Common myeloid progenitor, CD34-positive (primary cell): ENCODE measurements around the gene MSI2.

ENCODE experiments used
- CTCF ChIA-PET: fragments of 350-600 bp; sonication (Branson Sonifier 250); formaldehyde crosslinking; loops from one replicate; lab custom pipeline; 2021; ENCODE audit warnings: antibody characterized with exemption; lab: Charles Lee
- POLR2A ChIA-PET: fragments of 350-600 bp; sonication (Branson Sonifier 250); formaldehyde crosslinking; loops from one replicate; lab custom pipeline; 2021; ENCODE audit warnings: antibody characterized with exemption; lab: Charles Lee
- DNase-seq, 3 donors: peaks; one replicate each; pipeline versions ENCODE4 v3.0.0 to v3.0.0-alpha.2; 2013
- H3K27ac ChIP-seq, 2 experiments: 1 replicate in 1 of 2; 2 replicates in 1 of 2; pipeline ENCODE4 v1.7.0; 2013; ENCODE audit warnings: inconsistent platforms in 2 of 2, low read length in 2 of 2, mild to moderate bottlenecking in 2 of 2, low read depth in 1 of 2, moderate library complexity in 1 of 2; ENCODE audit not compliant: severe bottlenecking in 2 of 2, insufficient read depth in 1 of 2, poor library complexity in 1 of 2
- H3K27me3 ChIP-seq, 5 experiments: replicated peaks in 2 of 5; 1 replicate in 3 of 5; 2 replicates in 2 of 5; pipeline versions ENCODE4 v1.6.1 to v1.7.0; 2013; ENCODE audit warnings: low read length in 4 of 5, mild to moderate bottlenecking in 2 of 5, moderate library complexity in 2 of 5, inconsistent platforms in 1 of 5; ENCODE audit not compliant: insufficient read depth in 5 of 5, control insufficient read depth in 4 of 5
- H3K36me3 ChIP-seq, 4 experiments: 1 replicate in 2 of 4; 2 replicates in 2 of 4; pipeline versions ENCODE4 v1.6.1 to v1.7.0; 2013; ENCODE audit warnings: low read length in 3 of 4, control low read depth in 1 of 4, mild to moderate bottlenecking in 1 of 4; ENCODE audit not compliant: control insufficient read depth in 4 of 4, insufficient read depth in 4 of 4
- H3K4me1 ChIP-seq, 4 experiments: 1 replicate in 3 of 4; 2 replicates in 1 of 4; pipeline versions ENCODE4 v1.6.1 to v1.7.1; 2013; ENCODE audit warnings: low read length in 3 of 4, mild to moderate bottlenecking in 3 of 4, control low read depth in 1 of 4, inconsistent platforms in 1 of 4, moderate library complexity in 1 of 4; ENCODE audit not compliant: control insufficient read depth in 4 of 4, insufficient read depth in 4 of 4; ENCODE audit errors: control extremely low read depth in 1 of 4
- H3K4me3 ChIP-seq, 7 experiments: 1 replicate in 4 of 7; 2 replicates in 3 of 7; pipeline versions ENCODE4 v1.5.1 to v1.7.0; 2013; ENCODE audit warnings: mild to moderate bottlenecking in 7 of 7, low read length in 6 of 7, moderate library complexity in 6 of 7, inconsistent platforms in 2 of 7, low read depth in 2 of 7, control low read depth in 1 of 7; ENCODE audit not compliant: insufficient read depth in 4 of 7, control insufficient read depth in 1 of 7; ENCODE audit errors: extremely low read depth in 1 of 7
- H3K9me3 ChIP-seq, 5 experiments: 1 replicate in 4 of 5; 2 replicates in 1 of 5; pipeline versions ENCODE4 v1.6.1 to v1.7.1; 2013; ENCODE audit warnings: low read length in 4 of 5, mild to moderate bottlenecking in 2 of 5, inconsistent platforms in 1 of 5, low read depth in 1 of 5, moderate library complexity in 1 of 5; ENCODE audit not compliant: control insufficient read depth in 4 of 5, insufficient read depth in 2 of 5; ENCODE audit errors: control extremely low read depth in 1 of 5
- WGBS: methylation state at CpG from one replicate; pipeline ENCODE4 v1.1.5; 2013; ENCODE audit not compliant: insufficient coverage; 5-methylcytosine and 5-hydroxymethylcytosine counted together

MSI2 gene

DNA sequence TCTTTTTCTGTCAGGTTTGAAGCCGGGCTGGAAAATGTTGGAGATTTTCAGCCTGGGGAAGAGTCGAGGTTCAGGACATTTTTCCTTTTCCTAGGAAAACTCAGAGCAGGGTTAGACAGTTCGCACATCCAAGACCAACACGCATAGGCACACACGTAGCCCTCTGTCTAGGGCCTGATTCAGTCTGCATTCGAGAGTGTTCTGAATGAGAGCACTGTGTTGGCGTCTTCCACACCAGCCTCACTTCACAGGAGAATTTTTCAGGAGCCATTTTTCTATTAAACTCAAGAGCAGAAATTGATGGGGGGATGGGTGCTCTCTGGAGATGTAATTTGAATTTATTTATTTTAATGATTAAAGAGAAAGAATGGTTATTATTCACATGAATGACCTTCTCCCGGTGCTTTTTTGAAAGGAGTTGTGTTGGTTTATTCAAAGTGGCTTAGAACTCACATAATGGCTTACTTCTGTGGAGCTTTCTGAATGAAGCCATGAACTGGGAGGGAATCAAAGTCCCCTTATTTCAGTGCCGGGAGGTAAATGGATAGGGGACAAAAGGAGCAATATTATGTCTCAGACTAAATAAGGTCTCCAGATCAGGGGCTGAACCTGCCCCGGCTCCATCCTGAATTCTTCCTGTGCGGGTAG lies 294.5 kb downstream of the MSI2 start:
- peaks cover 26 to 93% (median 82%) of the 10 kb centered on the region in 4 experiments for H3K4me1 ChIP-seq
- 86% methylated on average over 9 of the region's 11 CpGs for WGBS
- no peak overlapping the region for H3K4me3 ChIP-seq
- DNase-seq = no peak
- H3K36me3 ChIP-seq = peaks cover 0 to 57% (median 5%) of the 10 kb centered on the region in 4 experiments
- ChIA-PET CTCF (interaction anchor here (0.7 to 2.8 kb wide), 4 partner anchors 13 to 297 kb away, joined by 3 to 10 read pairs (median 4); no protein-coding TSS in a partner anchor), POLR2A (no interaction called here)
- no peaks in the 10 kb centered on the region for H3K9me3 ChIP-seq
- H3K27ac ChIP-seq = peak overlapping the region; percentile 8 to 50
- H3K27me3 ChIP-seq = no peaks in the 10 kb centered on the region

DNA sequence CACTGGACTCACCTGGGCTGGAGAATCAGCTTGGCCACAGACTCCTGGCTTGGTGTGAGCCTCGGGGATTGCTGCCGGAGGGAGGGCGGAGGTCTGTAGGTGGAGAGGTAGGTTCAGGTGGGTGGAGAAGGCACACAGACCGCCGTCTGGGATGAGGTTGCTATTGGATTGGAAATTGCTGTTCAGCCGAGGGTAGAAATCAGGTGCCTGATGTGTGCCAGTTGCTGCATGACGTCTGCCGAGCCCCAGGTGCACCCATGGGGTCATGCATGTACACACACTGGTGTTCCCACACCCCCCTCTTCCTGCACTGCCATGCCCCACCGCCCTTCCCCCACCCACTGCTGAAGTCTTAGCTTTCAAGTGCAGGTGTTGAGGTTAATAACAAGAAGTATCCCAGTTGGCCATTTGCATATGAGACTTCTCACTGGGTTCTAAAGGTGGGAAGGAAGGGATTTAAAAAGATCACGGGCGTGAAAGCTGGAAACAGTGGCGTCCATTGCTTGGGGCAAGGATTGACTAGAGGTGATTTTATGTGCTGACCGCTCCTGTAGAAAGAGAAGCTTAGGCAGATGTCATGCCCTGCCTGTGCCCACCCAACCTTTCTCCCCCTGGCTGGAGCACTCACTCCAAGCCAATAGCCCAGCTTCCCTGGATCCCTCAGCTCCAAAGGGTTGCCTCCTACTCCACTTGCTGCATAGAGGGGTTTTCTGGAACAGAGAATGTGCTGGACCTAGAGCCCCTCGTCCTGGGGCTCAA lies 295.2 kb downstream of the MSI2 start:
- POLR2A ChIA-PET = interaction anchor here (0.6 kb wide), 1 partner anchor 51 kb away, joined by 4 read pairs; no protein-coding TSS in a partner anchor
- Histone ChIP-seq H3K9me3 (no peaks in the 10 kb centered on the region), H3K27me3 (no peaks in the 10 kb centered on the region), H3K4me3 (peak overlapping the region in 3 of 7 experiments; percentile 13 to 34 (median 22)), H3K36me3 (peaks cover 0 to 57% (median 5%) of the 10 kb centered on the region in 4 experiments), H3K4me1 (peaks cover 28 to 98% (median 86%) of the 10 kb centered on the region in 4 experiments), H3K27ac (peak overlapping the region; percentile 8 to 59)
- CTCF ChIA-PET = interaction anchor here (2.8 kb wide), 1 partner anchor 14 kb away, joined by 10 read pairs; no protein-coding TSS in a partner anchor
- DNase-seq = peak; percentile 45 to 79 (median 70)
- 84% methylated on average over 8 of the region's 14 CpGs for WGBS

DNA sequence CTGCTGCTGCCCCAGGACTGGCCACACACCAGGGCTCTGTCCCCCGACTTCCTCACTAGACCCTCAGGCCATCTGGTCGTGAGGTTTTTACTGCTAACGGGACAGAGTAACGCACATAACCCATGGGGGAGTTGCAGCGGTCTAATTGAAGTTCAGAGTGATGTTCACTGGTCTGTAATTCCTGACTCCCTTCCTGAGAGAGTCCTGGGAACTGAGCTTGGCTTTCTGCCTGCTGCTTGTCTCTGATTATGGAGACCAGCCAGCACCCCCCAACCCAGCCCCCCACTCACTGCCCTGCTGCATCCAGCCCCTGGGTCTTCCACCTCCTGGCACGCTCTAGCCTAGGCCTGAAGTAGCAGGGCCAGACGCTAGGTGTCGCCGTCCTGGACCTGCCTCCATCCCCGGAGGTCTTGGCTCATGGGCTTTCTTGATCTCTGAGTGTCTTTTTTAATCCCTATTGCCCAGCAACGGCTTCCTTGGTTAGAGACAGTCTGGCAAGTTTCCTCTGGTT lies 295.8 kb downstream of the MSI2 start:
- peak in 2 of 3 donors; percentile 39 to 43 for DNase-seq
- H3K4me3 ChIP-seq = peak overlapping the region in 2 of 7 experiments; percentile 22 to 34
- peaks cover 0 to 59% (median 7%) of the 10 kb centered on the region in 4 experiments for H3K36me3 ChIP-seq
- H3K4me1 ChIP-seq = peaks cover 33 to 98% (median 86%) of the 10 kb centered on the region in 4 experiments
- ChIA-PET POLR2A (interaction anchor here (0.6 kb wide), 1 partner anchor 52 kb away, joined by 4 read pairs; no protein-coding TSS in a partner anchor), CTCF (interaction anchor here (2.8 kb wide), 1 partner anchor 14 kb away, joined by 10 read pairs; no protein-coding TSS in a partner anchor)
- peak overlapping the region in 1 of 2 experiments; percentile 59 for H3K27ac ChIP-seq
- H3K9me3 ChIP-seq = no peaks in the 10 kb centered on the region
- 78% methylated on average over 11 of the region's 11 CpGs for WGBS
- no peaks in the 10 kb centered on the region for H3K27me3 ChIP-seq

DNA sequence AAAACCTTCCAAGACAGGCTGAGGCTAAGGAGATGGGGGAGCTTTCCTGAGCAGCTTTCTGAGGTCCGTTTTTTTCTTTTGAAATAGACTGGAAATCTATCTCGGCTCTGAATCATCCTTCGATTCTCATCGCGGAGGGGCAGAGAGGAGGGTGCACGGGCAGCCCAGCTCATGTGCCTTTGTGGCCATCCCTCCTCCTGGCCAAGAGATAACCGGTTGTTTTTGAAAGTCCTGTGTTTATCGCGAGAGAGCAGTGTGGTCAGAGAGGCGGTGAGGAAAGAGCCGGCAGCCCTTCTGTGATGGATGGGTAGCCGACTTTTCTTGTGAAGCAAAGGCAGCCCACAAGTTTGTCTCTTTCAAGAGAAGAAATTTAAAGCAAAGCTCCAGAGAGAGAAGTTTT lies 297.2 kb downstream of the MSI2 start:
- Histone ChIP-seq H3K4me3 (peak overlapping the region in 2 of 7 experiments; percentile 5 to 41), H3K27ac (peak overlapping the region; percentile 74 to 84), H3K36me3 (peaks cover 0 to 66% (median 10%) of the 10 kb centered on the region in 4 experiments), H3K27me3 (no peaks in the 10 kb centered on the region), H3K9me3 (no peaks in the 10 kb centered on the region), H3K4me1 (peaks cover 38 to 98% (median 87%) of the 10 kb centered on the region in 4 experiments)
- POLR2A ChIA-PET = no interaction called here
- CTCF ChIA-PET = interaction anchor here (0.7 to 1.2 kb wide), 4 partner anchors 11 to 272 kb away, joined by 3 to 4 read pairs (median 4); no protein-coding TSS in a partner anchor
- peak; percentile 42 to 78 (median 71) for DNase-seq
- WGBS = 3% methylated on average over 5 of the region's 12 CpGs

DNA sequence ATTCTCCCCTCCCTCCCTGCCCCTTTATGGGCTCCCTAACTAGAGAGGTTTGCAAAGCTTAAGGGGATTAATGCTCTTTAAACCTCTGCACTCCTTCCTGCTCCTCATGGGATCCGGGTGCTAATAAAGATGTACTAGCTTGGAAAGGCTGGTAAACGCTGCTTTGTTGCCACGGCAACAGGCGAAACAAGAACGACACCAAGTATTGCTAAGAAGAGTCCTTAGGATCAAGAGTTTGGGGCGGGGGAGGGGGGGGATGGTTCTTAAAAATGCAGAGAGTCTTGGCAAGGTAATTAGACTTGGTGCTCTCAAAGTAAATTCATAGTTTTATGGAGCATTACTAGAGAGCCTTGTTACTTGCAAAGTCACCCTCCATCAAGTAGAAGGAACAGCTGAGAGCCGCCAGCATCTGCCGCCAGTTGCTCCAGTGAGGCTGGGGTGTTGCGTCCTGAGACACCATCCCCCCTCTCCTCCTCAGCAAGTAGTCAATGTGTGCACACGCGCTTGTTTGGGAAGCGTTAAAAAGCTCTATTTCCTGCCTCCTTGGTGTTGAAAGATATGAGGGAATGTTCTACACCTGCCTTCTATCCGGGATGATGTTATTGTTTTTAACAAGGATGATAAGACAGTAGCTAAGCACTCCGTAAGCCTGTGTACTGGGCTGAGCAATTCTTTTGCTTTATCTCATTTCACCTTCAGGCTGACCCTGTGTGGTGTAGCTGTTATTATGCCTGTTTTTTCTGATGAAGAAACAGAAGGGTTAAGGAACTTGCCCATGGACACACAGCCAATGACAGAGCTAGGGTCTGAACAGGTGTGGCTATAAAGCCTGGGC lies 297.9 kb downstream of the MSI2 start:
- Histone ChIP-seq H3K4me3 (peak overlapping the region in 4 of 7 experiments; percentile 5 to 41 (median 25)), H3K27ac (peak overlapping the region; percentile 74 to 84), H3K27me3 (no peaks in the 10 kb centered on the region), H3K9me3 (no peaks in the 10 kb centered on the region), H3K36me3 (peaks cover 0 to 67% (median 11%) of the 10 kb centered on the region in 4 experiments), H3K4me1 (peaks cover 38 to 98% (median 87%) of the 10 kb centered on the region in 4 experiments)
- POLR2A ChIA-PET = interaction anchor here (0.9 kb wide), 1 partner anchor 27 kb away, joined by 3 read pairs; no protein-coding TSS in a partner anchor
- CTCF ChIA-PET = interaction anchor here (1.2 to 1.4 kb wide), 3 partner anchors 16 to 153 kb away, joined by 3 to 4 read pairs (median 3); no protein-coding TSS in a partner anchor
- 33% methylated on average over 7 of the region's 14 CpGs for WGBS
- peak; percentile 54 to 82 (median 80) for DNase-seq
